Measurements from ENCODE around the gene TMPRSS15. TPM values are rescaled to one million over a fixed set of nuclear protein-coding genes. Genes with fewer than 3 reads are reported as not detected.
A peak's percentile ranks its signal among the peaks of the same experiment; 100 is the strongest.

The TMPRSS15 gene
- total RNA-seq, 1 donor from 2014 or later, result not detected

GRCh38 chr21:18294100-18294499, 109.5 kb downstream of the TMPRSS15 start:
- Histone ChIP-seq H3K4me1 (no peaks in the 10 kb centered on the region), H3K9me3 (no peaks in the 10 kb centered on the region), H3K27ac (no peak overlapping the region), H3K27me3 (no peaks in the 10 kb centered on the region), H3K4me3 (no peak overlapping the region), H3K36me3 (no peaks in the 10 kb centered on the region)
- peak; percentile 35 for ATAC-seq
- TF ChIP-seq, protein P1, sequence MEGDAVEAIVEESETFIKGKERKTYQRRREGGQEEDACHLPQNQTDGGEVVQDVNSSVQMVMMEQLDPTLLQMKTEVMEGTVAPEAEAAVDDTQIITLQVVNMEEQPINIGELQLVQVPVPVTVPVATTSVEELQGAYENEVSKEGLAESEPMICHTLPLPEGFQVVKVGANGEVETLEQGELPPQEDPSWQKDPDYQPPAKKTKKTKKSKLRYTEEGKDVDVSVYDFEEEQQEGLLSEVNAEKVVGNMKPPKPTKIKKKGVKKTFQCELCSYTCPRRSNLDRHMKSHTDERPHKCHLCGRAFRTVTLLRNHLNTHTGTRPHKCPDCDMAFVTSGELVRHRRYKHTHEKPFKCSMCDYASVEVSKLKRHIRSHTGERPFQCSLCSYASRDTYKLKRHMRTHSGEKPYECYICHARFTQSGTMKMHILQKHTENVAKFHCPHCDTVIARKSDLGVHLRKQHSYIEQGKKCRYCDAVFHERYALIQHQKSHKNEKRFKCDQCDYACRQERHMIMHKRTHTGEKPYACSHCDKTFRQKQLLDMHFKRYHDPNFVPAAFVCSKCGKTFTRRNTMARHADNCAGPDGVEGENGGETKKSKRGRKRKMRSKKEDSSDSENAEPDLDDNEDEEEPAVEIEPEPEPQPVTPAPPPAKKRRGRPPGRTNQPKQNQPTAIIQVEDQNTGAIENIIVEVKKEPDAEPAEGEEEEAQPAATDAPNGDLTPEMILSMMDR (IDR thresholded peaks at IDR 0.05), result no peak
- DNase-seq, result no peak
- intact Hi-C loops (cut with DNase I), result no loop called here

- Histone ChIP-seq H3K27me3 (no peaks in the 10 kb centered on the region), H3K4me3 (no peak overlapping the region), H3K27ac (no peak overlapping the region), H3K4me1 (no peaks in the 10 kb centered on the region), H3K9me3 (no peaks in the 10 kb centered on the region), H3K36me3 (no peaks in the 10 kb centered on the region)
- no peak for DNase-seq
- intact Hi-C loops (cut with DNase I), result no loop called here
- no peak for ATAC-seq
- TF ChIP-seq, protein P1 (IDR thresholded peaks at IDR 0.05), result no peak
Observed at GRCh38 chr21:18289876-18290275, 113.7 kb downstream of the TMPRSS15 start.

DNA sequence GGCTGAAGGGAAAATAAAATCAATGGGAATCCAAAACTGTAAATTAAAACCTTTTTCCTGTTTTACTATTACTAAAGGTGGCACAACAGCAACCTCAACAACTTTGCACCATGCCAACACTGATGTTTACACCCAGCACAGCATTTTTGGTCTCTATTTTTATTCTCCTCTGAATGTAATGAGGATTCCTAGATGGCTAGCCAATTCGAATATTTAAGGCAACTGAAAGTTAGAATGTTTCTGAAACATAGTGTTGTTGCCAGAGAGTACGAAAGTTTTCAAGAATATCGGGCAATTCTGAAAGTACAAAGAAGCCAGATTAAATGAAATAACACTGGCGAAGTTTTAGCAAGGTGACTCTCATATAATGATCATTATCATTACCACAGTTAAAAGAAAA, 118.2 kb downstream of the TMPRSS15 start:
- H3K9me3 ChIP-seq, result no peaks in the 10 kb centered on the region
- no peak overlapping the region for H3K27ac ChIP-seq
- no peaks in the 10 kb centered on the region for H3K4me1 ChIP-seq
- ATAC-seq, result no peak
- TF ChIP-seq, protein P1 (IDR thresholded peaks at IDR 0.05), result no peak
- no peaks in the 10 kb centered on the region for H3K27me3 ChIP-seq
- no peak overlapping the region for H3K4me3 ChIP-seq
- DNase-seq, result no peak
- H3K36me3 ChIP-seq, result no peaks in the 10 kb centered on the region
- intact Hi-C loops (cut with DNase I), result no loop called here

DNA sequence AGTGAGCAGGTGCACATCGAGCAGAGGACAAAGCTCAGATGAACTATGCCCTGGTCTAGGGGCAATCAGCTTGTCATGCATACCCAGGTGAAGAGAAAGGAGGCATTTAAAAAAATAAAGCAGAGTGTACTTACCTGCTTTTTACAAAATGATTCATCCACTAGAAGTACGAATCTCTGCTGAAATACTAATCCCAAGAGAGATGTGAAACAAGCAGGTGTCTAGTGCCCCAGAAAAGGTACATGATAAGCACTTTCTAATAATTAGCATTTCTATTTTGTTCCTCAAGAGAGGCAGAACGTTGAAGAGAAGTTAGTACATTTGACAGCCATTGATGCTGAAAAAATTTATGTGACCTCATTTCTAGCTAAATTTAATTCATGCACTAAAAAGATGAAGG, 127.8 kb downstream of the TMPRSS15 start:
- Histone ChIP-seq H3K9me3 (no peaks in the 10 kb centered on the region), H3K27me3 (no peaks in the 10 kb centered on the region), H3K27ac (no peak overlapping the region), H3K4me1 (no peaks in the 10 kb centered on the region), H3K36me3 (no peaks in the 10 kb centered on the region), H3K4me3 (no peak overlapping the region)
- DNase-seq (no peak), ATAC-seq (no peak)
- intact Hi-C loops (cut with DNase I), result no loop called here
- TF ChIP-seq, protein P1 (IDR thresholded peaks at IDR 0.05), result no peak

- H3K9me3 ChIP-seq, result no peaks in the 10 kb centered on the region
- peak; percentile 51 for ATAC-seq
- intact Hi-C loops (cut with DNase I), result no loop called here
Observed at GRCh38 chr21:18274370-18274769, 129.2 kb downstream of the TMPRSS15 start.

More at GRCh38 chr21:18274370-18274769, 129.2 kb downstream of the TMPRSS15 start:
- Histone ChIP-seq H3K27ac (no peak overlapping the region), H3K36me3 (no peaks in the 10 kb centered on the region), H3K4me3 (no peak overlapping the region), H3K4me1 (no peaks in the 10 kb centered on the region), H3K27me3 (no peaks in the 10 kb centered on the region)
- DNase-seq, result no peak
- TF ChIP-seq, protein P1 (IDR thresholded peaks at IDR 0.05), result no peak
